Fibroblast of skin of left quadriceps (primary cell): ENCODE measurements around the gene APC2.
"Not testable (repeated sequence)": the region's sequence is repeated elsewhere in the genome, so short reads cannot be mapped to it uniquely, and the experiment has no call there.

Source experiments
- DNase-seq, 2 experiments: peaks; one replicate each; pipeline ENCODE4 v3.0.0-alpha.2; 2013; ENCODE audit warnings: low read depth in 2 of 2

The APC2 gene

GRCh38 chr19:1412995-1413800 is 36.7 kb upstream of the APC2 start:
- no peak for DNase-seq

GRCh38 chr19:1416014-1416841 is 33.7 kb upstream of the APC2 start:
- DNase-seq, result no peak

GRCh38 chr19:1417145-1417544 is 32.8 kb upstream of the APC2 start:
- no peak for DNase-seq

DNA sequence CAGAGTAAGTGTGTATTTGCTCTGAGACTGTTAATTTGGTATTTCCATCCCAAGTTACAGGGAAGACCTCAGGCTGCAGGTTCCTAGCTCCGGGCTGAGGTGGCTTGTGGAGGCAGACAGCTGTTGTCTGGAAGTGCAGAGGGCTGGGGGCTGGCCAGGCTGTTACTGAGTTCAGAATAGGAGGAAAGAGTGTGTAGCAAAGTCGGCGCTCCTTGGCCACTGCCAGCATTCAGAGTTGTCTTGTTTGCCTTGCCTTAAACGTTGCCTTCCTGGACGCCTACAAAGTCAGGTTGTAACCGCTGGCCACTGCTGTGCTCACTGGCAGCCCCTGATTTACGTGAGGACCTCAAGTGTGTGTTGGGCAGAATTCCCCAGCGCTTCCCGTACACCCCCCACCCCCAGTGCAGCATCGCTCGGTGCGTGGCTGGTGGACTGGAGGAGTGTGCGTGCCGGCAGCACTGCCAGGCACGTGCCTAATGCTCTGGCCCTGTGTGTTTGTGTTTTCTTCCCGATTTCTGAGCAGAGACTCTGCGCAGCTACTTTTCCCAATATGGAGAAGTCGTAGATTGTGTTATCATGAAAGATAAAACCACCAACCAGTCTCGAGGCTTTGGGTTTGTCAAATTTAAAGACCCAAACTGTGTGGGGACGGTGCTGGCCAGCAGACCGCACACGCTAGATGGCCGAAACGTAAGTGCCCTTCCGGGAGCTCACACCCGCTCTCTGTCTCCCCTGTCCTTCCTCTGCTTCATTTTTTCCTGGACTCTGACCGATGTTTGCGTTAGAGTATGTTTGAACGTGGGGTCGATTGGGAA is 32.0 kb upstream of the APC2 start:
- no peak for DNase-seq

DNA sequence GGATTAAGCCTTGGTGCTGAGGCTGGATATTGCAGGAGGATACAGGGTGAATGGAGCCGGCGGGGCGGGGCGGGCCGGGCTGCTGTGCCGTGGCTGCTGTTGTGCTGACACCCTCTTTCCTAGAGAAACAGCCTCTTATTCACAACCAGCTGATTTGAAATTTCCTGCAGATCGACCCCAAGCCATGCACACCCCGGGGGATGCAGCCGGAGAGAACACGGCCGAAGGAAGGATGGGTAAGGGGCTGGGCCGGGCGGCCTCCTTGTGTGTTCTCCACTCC is 31.5 kb upstream of the APC2 start:
- no peak for DNase-seq

GRCh38 chr19:1418951-1419738 is 30.8 kb upstream of the APC2 start:
- no peak for DNase-seq

DNA sequence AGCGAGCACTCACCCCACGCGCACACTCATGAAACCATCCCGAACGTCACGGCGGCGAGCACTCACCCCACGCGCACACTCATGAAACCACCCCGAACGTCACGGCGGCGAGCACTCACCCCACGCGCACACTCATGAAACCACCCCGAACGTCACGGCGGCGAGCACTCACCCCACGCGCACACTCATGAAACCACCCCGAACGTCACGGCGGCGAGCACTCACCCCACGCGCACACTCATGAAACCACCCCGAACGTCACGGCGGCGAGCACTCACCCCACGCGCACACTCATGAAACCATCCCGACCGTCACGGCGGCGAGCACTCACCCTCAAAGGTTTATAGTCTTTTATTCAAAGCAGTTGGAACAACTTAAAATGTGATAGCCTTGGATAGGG is 29.8 kb upstream of the APC2 start:
- DNase-seq, result not testable (repeated sequence)

- DNase-seq, result no peak
Observed at GRCh38 chr19:1420590-1420989, 29.3 kb upstream of the APC2 start.

DNA sequence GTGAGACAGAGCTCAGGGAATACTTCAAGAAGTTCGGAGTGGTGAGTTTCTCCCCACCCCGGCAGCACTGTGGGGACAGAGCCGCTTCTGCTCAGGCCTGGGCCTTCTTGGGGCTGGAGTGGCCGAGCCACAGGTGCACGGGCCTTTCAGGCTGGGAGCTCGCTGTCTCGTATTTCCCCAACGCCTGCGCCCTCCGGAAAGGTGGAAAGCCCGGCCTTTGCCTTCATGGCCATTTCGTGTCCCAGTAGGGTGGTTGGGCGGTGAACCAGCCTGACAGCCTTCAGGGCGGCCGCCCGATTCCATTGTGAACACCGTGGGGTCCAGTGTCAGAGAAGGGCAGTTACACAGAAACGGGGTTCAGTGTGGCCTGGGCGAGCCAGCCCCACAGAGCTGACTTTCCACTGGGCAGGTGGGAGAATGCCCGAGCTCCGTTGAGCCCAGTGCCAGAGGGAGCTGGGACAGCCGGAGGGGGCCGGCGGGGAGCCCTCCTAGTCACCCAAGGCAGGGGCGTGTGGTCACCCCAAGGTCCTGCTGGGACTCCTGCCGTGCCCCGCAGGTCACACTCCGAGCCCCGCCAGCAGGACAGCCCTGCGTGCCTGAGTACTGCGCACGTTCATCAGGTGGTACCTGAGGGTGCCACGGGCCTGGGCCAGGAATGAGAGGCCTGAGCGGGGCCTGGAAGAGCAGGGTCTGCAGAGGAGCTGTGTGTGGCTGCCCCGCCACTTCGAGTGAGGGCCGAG is 28.5 kb upstream of the APC2 start:
- DNase-seq, result no peak

- DNase-seq, result no peak
Observed at GRCh38 chr19:1421958-1422305, 28.0 kb upstream of the APC2 start.

GRCh38 chr19:1422360-1422759 is 27.6 kb upstream of the APC2 start:
- DNase-seq, result no peak

GRCh38 chr19:1422943-1423342 is 27.0 kb upstream of the APC2 start:
- DNase-seq, result no peak

GRCh38 chr19:1423436-1424191 is 26.3 kb upstream of the APC2 start:
- DNase-seq, result no peak

GRCh38 chr19:1424192-1424955 is 25.5 kb upstream of the APC2 start:
- DNase-seq, result no peak

DNA sequence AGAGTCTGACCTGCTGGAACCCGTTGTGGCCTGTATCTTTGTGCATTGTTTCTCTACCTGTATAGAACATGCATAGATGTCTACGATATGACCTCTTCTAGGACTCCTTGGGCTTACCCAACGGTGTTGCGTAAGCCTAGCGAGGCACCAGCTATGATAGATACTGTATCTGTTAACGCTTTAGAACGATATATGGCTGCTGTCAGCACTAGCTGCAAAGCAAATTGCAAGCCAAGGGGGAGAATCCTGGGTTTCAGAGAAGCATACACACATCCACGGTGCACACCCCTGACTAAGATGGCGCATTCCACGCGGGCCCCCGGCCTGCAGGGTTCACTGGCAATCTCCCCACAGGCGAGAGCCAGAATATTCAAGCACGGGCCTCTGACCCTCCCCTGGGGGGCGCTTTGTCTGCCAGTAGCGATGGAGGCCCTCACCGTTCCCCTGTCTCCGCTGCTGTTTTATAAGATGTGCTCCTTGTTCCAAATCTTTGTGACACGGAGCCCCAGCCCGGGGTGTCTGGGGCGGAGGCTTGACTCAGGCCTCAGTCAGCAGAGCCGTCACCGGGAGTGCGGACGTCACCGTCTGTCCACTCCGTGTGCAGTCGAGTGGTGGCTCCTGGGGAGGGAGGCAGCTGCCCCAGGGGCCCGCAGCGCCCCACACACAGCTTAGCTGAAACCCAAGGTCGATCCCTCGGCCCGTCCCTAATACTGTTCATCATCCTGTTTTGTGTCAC is 24.7 kb upstream of the APC2 start:
- DNase-seq, result peak in 1 of 2 experiments; percentile 40

DNA sequence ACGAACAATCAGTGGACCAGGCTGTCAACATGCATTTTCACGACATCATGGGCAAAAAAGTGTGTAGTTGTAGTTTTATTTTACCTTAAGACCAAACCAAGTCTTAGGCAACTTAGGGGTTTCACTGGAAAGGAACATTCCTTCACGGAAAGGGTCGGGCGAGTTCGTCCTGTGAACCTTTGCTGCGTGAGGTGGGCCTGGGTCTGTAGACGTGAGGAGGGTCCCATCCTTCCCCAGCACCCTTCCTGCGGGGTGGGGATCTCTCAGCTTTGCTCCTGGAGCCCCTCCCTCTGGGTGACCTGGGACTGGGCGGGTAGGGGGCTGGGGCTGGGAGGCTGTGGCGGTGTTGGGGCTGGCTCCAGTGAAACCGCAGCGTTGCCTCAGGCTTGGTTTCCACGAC is 24.0 kb upstream of the APC2 start:
- DNase-seq, result no peak

GRCh38 chr19:1426736-1427135 is 23.2 kb upstream of the APC2 start:
- no peak for DNase-seq

GRCh38 chr19:1427221-1427920 is 22.6 kb upstream of the APC2 start:
- DNase-seq, result no peak
